HepG2 (cell line): ENCODE results near the gene KCNAB2. TPM values are rescaled to one million over a fixed set of nuclear protein-coding genes. Genes with fewer than 3 reads are reported as not detected.

Experiments
- ADNP ChIP-seq: sonication (generic); formaldehyde crosslinking; IDR thresholded peaks from 2 replicates; pipeline ENCODE4 v1.4.0; 2020; ENCODE audit warnings: missing genetic modification reagents
- CBX1 ChIP-seq: IDR thresholded peaks from one replicate; pipeline ENCODE4 v1.6.1; 2016; ENCODE audit warnings: antibody characterized with exemption, low read depth
- GABPA ChIP-seq, 2 experiments: IDR thresholded peaks; 2 replicates each; pipeline ENCODE4 v1.6.1; 2011 to 2016; ENCODE audit warnings: low read depth in 2 of 2, low read length in 1 of 2, missing biosample characterization in 1 of 2, missing genetic modification characterization in 1 of 2
- HNF4A ChIP-seq: sonication (generic); formaldehyde crosslinking; IDR thresholded peaks from 2 replicates; pipeline ENCODE4 v1.4.0; 2020; ENCODE audit warnings: missing genetic modification reagents
- MZF1 ChIP-seq: sonication (generic); formaldehyde crosslinking; IDR thresholded peaks from 2 replicates; pipeline ENCODE4 v1.8.1; 2023; ENCODE audit warnings: mild to moderate bottlenecking, missing genetic modification reagents, borderline replicate concordance
- NCOA2 ChIP-seq: sonication (generic); formaldehyde crosslinking; IDR thresholded peaks from 2 replicates; pipeline ENCODE4 v1.8.0; 2022; ENCODE audit warnings: inconsistent platforms
- NR2F1 ChIP-seq, 2 experiments: fragments of 450-650 bp in 1 of 2; formaldehyde crosslinking in 1 of 2; IDR thresholded peaks; 2 replicates each; pipeline versions ENCODE4 v1.5.0 to v1.6.1; 2016 to 2020; ENCODE audit warnings: mild to moderate bottlenecking in 1 of 2, missing compliant biosample characterization in 1 of 2, missing genetic modification reagents in 1 of 2, moderate library complexity in 1 of 2
- PITX1 ChIP-seq: sonication (generic); formaldehyde crosslinking; IDR thresholded peaks from 2 replicates; pipeline ENCODE4 v1.5.1; 2020; ENCODE audit warnings: mild to moderate bottlenecking, missing genetic modification reagents
- RELA ChIP-seq: sonication (generic); formaldehyde crosslinking; IDR thresholded peaks from 2 replicates; pipeline ENCODE4 v1.4.0; 2020; ENCODE audit warnings: missing genetic modification reagents
- TRIM24 ChIP-seq: sonication (generic); formaldehyde crosslinking; IDR thresholded peaks from 2 replicates; pipeline ENCODE4 v1.8.0; 2022; ENCODE audit warnings: mild to moderate bottlenecking, missing genetic modification reagents
- ZFP36 ChIP-seq: fragments of 150-350 bp; IDR thresholded peaks from 2 replicates; pipeline ENCODE4 v1.6.1; 2018; ENCODE audit warnings: borderline replicate concordance, low read length, low read depth; ENCODE audit not compliant: partially characterized antibody
- ZKSCAN1 ChIP-seq: fragments of 150-350 bp; IDR thresholded peaks from 2 replicates; pipeline ENCODE4 v1.6.1; 2014; ENCODE audit warnings: low read length
- ZMYM3 ChIP-seq: sonication (generic); formaldehyde crosslinking; IDR thresholded peaks from 2 replicates; pipeline ENCODE4 v1.5.1; 2020; ENCODE audit warnings: mild to moderate bottlenecking, missing genetic modification reagents
- ZNF136 ChIP-seq: sonication (generic); formaldehyde crosslinking; IDR thresholded peaks from 2 replicates; pipeline ENCODE4 v1.8.1; 2022; ENCODE audit warnings: low read depth, mild to moderate bottlenecking, moderate library complexity, missing genetic modification reagents
- ZNF431 ChIP-seq: sonication (generic); formaldehyde crosslinking; IDR thresholded peaks from 2 replicates; pipeline ENCODE4 v1.9.0; 2022; ENCODE audit warnings: missing genetic modification reagents, low read depth, mild to moderate bottlenecking, borderline replicate concordance
- ZNF512 ChIP-seq: sonication (generic); formaldehyde crosslinking; IDR thresholded peaks from 2 replicates; pipeline ENCODE4 v1.4.0; 2020; ENCODE audit warnings: mild to moderate bottlenecking, missing genetic modification reagents
- ZNF629 ChIP-seq: sonication (generic); formaldehyde crosslinking; conservative IDR thresholded peaks from 2 replicates; pipeline ENCODE4 v1.5.0; 2020; ENCODE audit warnings: missing genetic modification reagents
- ZNF652 ChIP-seq: IDR thresholded peaks from 2 replicates; pipeline ENCODE4 v1.6.1; 2016; ENCODE audit warnings: low read depth, borderline replicate concordance
- ZNF687 ChIP-seq: sonication (generic); formaldehyde crosslinking; IDR thresholded peaks from 2 replicates; pipeline ENCODE4 v1.5.1; 2020; ENCODE audit warnings: mild to moderate bottlenecking, missing genetic modification reagents, moderate library complexity
- ZNF710 ChIP-seq: sonication (generic); formaldehyde crosslinking; IDR thresholded peaks from 2 replicates; pipeline ENCODE4 v1.5.0; 2020; ENCODE audit warnings: mild to moderate bottlenecking, missing genetic modification reagents, borderline replicate concordance
- ZNF784 ChIP-seq: sonication (generic); formaldehyde crosslinking; IDR thresholded peaks from 2 replicates; pipeline ENCODE4 v1.5.1; 2020; ENCODE audit warnings: missing genetic modification reagents, mild to moderate bottlenecking, borderline replicate concordance
- polyA plus RNA-seq, 8 experiments: library from polyadenylated mRNA; depleted of rRNA in 3 of 8; stranded (reverse) in 7 of 8; unstranded in 1 of 8; fragments of >200 nt; fragmentation: Illumina TruSeq in 4 of 8; extraction: Trizol in 4 of 8; gene quantifications; 2 replicates each; pipeline versions ENCODE4 v1.2.1 to v1.2.3, GENCODE V29; 2011 to 2016; ENCODE audit warnings: low read depth in 4 of 8, missing spikeins in 1 of 8, mixed read lengths in 1 of 8; ENCODE audit not compliant: insufficient read depth in 1 of 8
- total RNA-seq, 5 experiments: library from RNA; depleted of rRNA; stranded (reverse); fragments of >200 nt; fragmentation: Illumina TruSeq; extraction: Trizol; gene quantifications; 2 replicates each; pipeline ENCODE4 v1.2.3, GENCODE V29; 2016; ENCODE audit warnings: low read depth in 1 of 5

Gene KCNAB2
- total and polyA plus RNA-seq, 2 of the 13 experiments (the other 11 are each of a cell fraction or from before 2014, with no cell fraction given) = 6.2 to 8.8 TPM

GRCh38 chr1:6126521-6127067 lies 80.9 kb downstream of the KCNAB2 start (continued):
- TF ChIP-seq TRIM24 (CRISPR knock-in tag) (no peak), NR2F1 (CRISPR knock-in tag; IDR thresholded peaks at IDR 0.05) (peak; percentile 25 to 65; a peak in 3 of 4 replicates), GABPA (IDR thresholded peaks at IDR 0.05; ENCODE audit: low read depth, low read length) (no peak), GABPA (CRISPR knock-in tag; IDR thresholded peaks at IDR 0.05; ENCODE audit: low read depth) (peak; percentile 40; the same call in 1 of the 2 replicates), RELA (CRISPR knock-in tag) (no peak), ZNF136 (CRISPR knock-in tag) (no peak), ZNF710 (CRISPR knock-in tag) (no peak), ZFP36 (peak; percentile 97), ZNF784 (CRISPR knock-in tag) (no peak), ZNF512 (CRISPR knock-in tag) (no peak), MZF1 (CRISPR knock-in tag) (no peak), ZNF652 (CRISPR knock-in tag) (no peak), NCOA2 (no peak), ZMYM3 (peak; percentile 68; the same call in 1 of the 2 replicates), ADNP (CRISPR knock-in tag) (no peak), ZNF431 (CRISPR knock-in tag) (no peak), ZNF687 (CRISPR knock-in tag) (peak; percentile 19; the same call in 1 of the 2 replicates), ZKSCAN1 (no peak), ZNF629 (no peak), HNF4A (peak; percentile 74), PITX1 (CRISPR knock-in tag) (peak; percentile 80), CBX1 (no peak)
